H1 (cell line): ENCODE measurements around the gene TRIP11. TPM values are rescaled to one million over a fixed set of nuclear protein-coding genes. Genes with fewer than 3 reads are reported as not detected.

Experiments
- CTCF ChIA-PET: fragments of 300-600 bp; sonication (Branson Sonifier 250); formaldehyde crosslinking; loops from one replicate; lab custom pipeline; 2021; ENCODE audit not compliant: partially characterized antibody; lab: Charles Lee
- POLR2A ChIA-PET: fragments of 300-600 bp; sonication (Branson Sonifier 250); formaldehyde crosslinking; loops from one replicate; lab custom pipeline; 2021; ENCODE audit warnings: inconsistent platforms; ENCODE audit not compliant: partially characterized antibody; lab: Charles Lee
- DNase-seq, 2 experiments: peaks; one replicate each; pipeline versions ENCODE4 v3.0.0 to v3.0.0-alpha.2; 2010 to 2022; ENCODE audit warnings: low spot score in 2 of 2, low read depth in 1 of 2, mixed read lengths in 1 of 2
- FAIRE-seq: peaks from 2 replicates; lab custom pipeline; 2011; peaks lifted over from hg19 to GRCh38; lab: Jason Lieb, UNC
- H2AFZ ChIP-seq: 2 replicates; pipeline ENCODE4 v1.8.1; 2012; ENCODE audit warnings: low read length, inconsistent platforms
- H2AK5ac ChIP-seq: 2 replicates; pipeline ENCODE4 v1.6.1; 2013; ENCODE audit warnings: low read depth, low read length
- H2BK120ac ChIP-seq: replicated peaks from 2 replicates; pipeline ENCODE3; 2013; ENCODE audit warnings: low read depth, low read length, inconsistent platforms
- H2BK12ac ChIP-seq: 2 replicates; pipeline ENCODE4 v1.6.1; 2013; ENCODE audit warnings: low read depth, low read length
- H2BK15ac ChIP-seq: 2 replicates; pipeline ENCODE4 v1.6.1; 2013; ENCODE audit warnings: low read length
- H2BK20ac ChIP-seq: 2 replicates; pipeline ENCODE4 v1.6.1; 2013; ENCODE audit warnings: low read length
- H2BK5ac ChIP-seq: 2 replicates; pipeline ENCODE4 v1.6.1; 2013; ENCODE audit warnings: low read depth, low read length
- H3K14ac ChIP-seq: 2 replicates; pipeline ENCODE4 v1.6.1; 2013; ENCODE audit warnings: inconsistent platforms; ENCODE audit not compliant: insufficient read length
- H3K18ac ChIP-seq: 2 replicates; pipeline ENCODE4 v1.6.1; 2013; ENCODE audit warnings: low read length; ENCODE audit errors: extremely low read depth
- H3K23ac ChIP-seq: 2 replicates; pipeline ENCODE4 v1.6.1; 2013; ENCODE audit warnings: inconsistent platforms; ENCODE audit not compliant: insufficient read length
- H3K23me2 ChIP-seq: 2 replicates; pipeline ENCODE4 v1.6.1; 2013; ENCODE audit warnings: low read depth, low read length
- H3K27ac ChIP-seq: 2 replicates; pipeline ENCODE4 v1.6.1; 2011; ENCODE audit warnings: low read depth, low read length, inconsistent platforms
- H3K27me3 ChIP-seq, 4 experiments: replicated peaks in 1 of 4; 1 replicate in 1 of 4; 2 replicates in 3 of 4; pipeline versions ENCODE4 v1.6.1 to v1.8.1; 2011 to 2013; ENCODE audit warnings: low read length in 3 of 4, mild to moderate bottlenecking in 3 of 4, inconsistent platforms in 2 of 4, mixed read lengths in 2 of 4, moderate library complexity in 1 of 4; ENCODE audit not compliant: control insufficient read depth in 3 of 4, insufficient read depth in 3 of 4; ENCODE audit errors: extremely low read depth in 1 of 4
- H3K36me3 ChIP-seq, 4 experiments: 2 replicates each; pipeline versions ENCODE4 v1.6.1 to v1.8.1; 2011 to 2013; ENCODE audit warnings: mild to moderate bottlenecking in 4 of 4, low read length in 3 of 4, moderate library complexity in 2 of 4, control low read depth in 1 of 4, inconsistent platforms in 1 of 4; ENCODE audit not compliant: insufficient read depth in 4 of 4, control insufficient read depth in 2 of 4
- H3K4ac ChIP-seq: replicated peaks from 2 replicates; pipeline ENCODE3; 2013; ENCODE audit warnings: low read length, low read depth, mixed read lengths, inconsistent platforms; ENCODE audit not compliant: insufficient read length
- H3K4me1 ChIP-seq, 4 experiments: replicated peaks in 1 of 4; 1 replicate in 1 of 4; 2 replicates in 3 of 4; pipeline versions ENCODE4 v1.6.1 to v1.8.1; 2011 to 2013; ENCODE audit warnings: low read length in 3 of 4, inconsistent platforms in 2 of 4, mixed read lengths in 1 of 4; ENCODE audit not compliant: insufficient read depth in 4 of 4, control insufficient read depth in 3 of 4
- H3K4me2 ChIP-seq, 2 experiments: 2 replicates each; pipeline versions ENCODE4 v1.6.1 to v1.8.1; 2011 to 2013; ENCODE audit warnings: low read depth in 2 of 2, low read length in 2 of 2, control low read depth in 1 of 2, inconsistent platforms in 1 of 2, mild to moderate bottlenecking in 1 of 2; ENCODE audit not compliant: insufficient read depth in 1 of 2
- H3K4me3 ChIP-seq, 4 experiments: fragments of 200-600, 300-600 bp in 1 of 4; sonication (generic), shearing (Covaris generic), sonication (Bioruptor Twin) in 1 of 4; 2 replicates each; pipeline versions ENCODE4 v1.5.1 to v1.8.1; 2011 to 2016; ENCODE audit warnings: low read length in 4 of 4, low read depth in 3 of 4, control low read depth in 2 of 4, inconsistent platforms in 2 of 4, mild to moderate bottlenecking in 2 of 4, mixed read lengths in 1 of 4, moderate library complexity in 1 of 4; ENCODE audit not compliant: insufficient read depth in 2 of 4; ENCODE audit errors: extremely low read depth in 1 of 4
- H3K56ac ChIP-seq: replicated peaks from 2 replicates; pipeline ENCODE3; 2013; ENCODE audit warnings: low read depth, mild to moderate bottlenecking, mixed read lengths, low read length, inconsistent platforms; ENCODE audit not compliant: insufficient read length
- H3K79me1 ChIP-seq: 2 replicates; pipeline ENCODE4 v1.6.1; 2013; ENCODE audit warnings: low read depth, low read length, control low read depth
- H3K79me2 ChIP-seq, 2 experiments: 2 replicates each; pipeline versions ENCODE4 v1.6.1 to v1.8.1; 2012 to 2013; ENCODE audit warnings: low read length in 2 of 2, mild to moderate bottlenecking in 2 of 2, inconsistent platforms in 1 of 2; ENCODE audit not compliant: insufficient read depth in 2 of 2, control insufficient read depth in 1 of 2
- H3K9ac ChIP-seq, 4 experiments: replicated peaks in 1 of 4; 1 replicate in 1 of 4; 2 replicates in 3 of 4; pipeline versions ENCODE4 v1.6.1 to v1.8.1; 2011 to 2013; ENCODE audit warnings: low read depth in 3 of 4, low read length in 3 of 4, control low read depth in 2 of 4, mild to moderate bottlenecking in 2 of 4, moderate library complexity in 2 of 4, inconsistent platforms in 1 of 4; ENCODE audit errors: extremely low read depth in 1 of 4
- H3K9me3 ChIP-seq, 2 experiments: 2 replicates each; pipeline versions ENCODE4 v1.6.1 to v1.8.1; 2012 to 2013; ENCODE audit warnings: mild to moderate bottlenecking in 2 of 2, moderate library complexity in 2 of 2, control low read depth in 1 of 2, inconsistent platforms in 1 of 2, low read depth in 1 of 2, low read length in 1 of 2, mixed read lengths in 1 of 2; ENCODE audit not compliant: insufficient read depth in 2 of 2
- H4K20me1 ChIP-seq, 2 experiments: replicated peaks in 1 of 2; 2 replicates each; pipeline versions ENCODE3 to v1.8.1; 2011 to 2013; ENCODE audit warnings: inconsistent platforms in 2 of 2, low read length in 2 of 2, mild to moderate bottlenecking in 1 of 2; ENCODE audit not compliant: insufficient read depth in 2 of 2, control insufficient read depth in 1 of 2
- H4K5ac ChIP-seq: 2 replicates; pipeline ENCODE4 v1.6.1; 2013; ENCODE audit warnings: low read length, low read depth, mixed read lengths, inconsistent platforms; ENCODE audit not compliant: insufficient read length
- H4K8ac ChIP-seq: 2 replicates; pipeline ENCODE4 v1.8.0; 2013; ENCODE audit warnings: mild to moderate bottlenecking, moderate library complexity, low read length, inconsistent platforms; ENCODE audit not compliant: insufficient read depth; ENCODE audit errors: extremely low read depth
- H4K91ac ChIP-seq: replicated peaks from 2 replicates; pipeline ENCODE3; 2013; ENCODE audit warnings: low read length, mixed read lengths, inconsistent platforms; ENCODE audit not compliant: insufficient read length
- BCL11A ChIP-seq, 2 experiments: IDR thresholded peaks; one replicate each; pipeline ENCODE4 v1.6.1; 2011; ENCODE audit warnings: low read depth in 2 of 2, low read length in 2 of 2, mild to moderate bottlenecking in 2 of 2
- CBX8 ChIP-seq: fragments of 300-800, 300-1000 bp; sonication (generic); IDR thresholded peaks from 2 replicates; pipeline ENCODE4 v1.7.1; 2016; ENCODE audit warnings: low read depth, low read length, borderline replicate concordance
- CHD2 ChIP-seq: IDR thresholded peaks from 2 replicates; pipeline ENCODE4 v1.6.1; 2012; ENCODE audit warnings: low read length, improper control_type of control experiment
- CTCF ChIP-seq, 3 experiments: IDR thresholded peaks; 1 replicate in 2 of 3; 2 replicates in 1 of 3; pipeline versions ENCODE4 v1.5.1 to v1.6.1; 2011; ENCODE audit warnings: low read length in 3 of 3, mild to moderate bottlenecking in 3 of 3, inconsistent platforms in 2 of 3, low read depth in 1 of 3, moderate library complexity in 1 of 3; ENCODE audit not compliant: insufficient read depth in 1 of 3; ENCODE audit errors: control extremely low read depth in 1 of 3
- E2F6 ChIP-seq: IDR thresholded peaks from 2 replicates; pipeline ENCODE4 v1.6.1; 2012; ENCODE audit warnings: inconsistent platforms
- EGR1 ChIP-seq: IDR thresholded peaks from 2 replicates; pipeline ENCODE4 v1.6.1; 2011; ENCODE audit warnings: low read depth, low read length, borderline replicate concordance
- KDM1A ChIP-seq: fragments of 200-600, 300-600 bp; sonication (generic); IDR thresholded peaks from 2 replicates; pipeline ENCODE4 v1.7.1; 2016; ENCODE audit warnings: mild to moderate bottlenecking, low read length, borderline replicate concordance
- RAD21 ChIP-seq, 2 experiments: IDR thresholded peaks in 1 of 2; conservative IDR thresholded peaks in 1 of 2; 2 replicates each; pipeline ENCODE4 v1.6.1; 2011; ENCODE audit warnings: low read depth in 2 of 2, low read length in 2 of 2, improper control_type of control experiment in 1 of 2, inconsistent platforms in 1 of 2, mild to moderate bottlenecking in 1 of 2, moderate library complexity in 1 of 2
- RXRA ChIP-seq: IDR thresholded peaks from 2 replicates; pipeline ENCODE4 v1.6.1; 2011; ENCODE audit warnings: low read depth, mild to moderate bottlenecking, low read length, moderate library complexity; ENCODE audit not compliant: insufficient read depth
- SIX5 ChIP-seq: IDR thresholded peaks from 2 replicates; pipeline ENCODE4 v1.6.1; 2011; ENCODE audit warnings: mild to moderate bottlenecking, low read depth, low read length
- SP2 ChIP-seq: IDR thresholded peaks from 2 replicates; pipeline ENCODE4 v1.6.1; 2012; ENCODE audit warnings: mild to moderate bottlenecking, low read length, inconsistent platforms
- SP4 ChIP-seq: IDR thresholded peaks from 2 replicates; pipeline ENCODE4 v1.6.1; 2012; ENCODE audit warnings: low read length, inconsistent platforms
- polyA plus RNA-seq, 7 experiments: library from polyadenylated mRNA; depleted of rRNA in 3 of 7; stranded (reverse) in 5 of 7; unstranded in 2 of 7; fragments of >200 nt in 5 of 7; fragments of 200-250 nt in 2 of 7; gene quantifications; 1 replicate in 5 of 7; 2 replicates in 1 of 7; 4 replicates in 1 of 7; pipeline versions ENCODE4 v1.2.1 to v1.2.3, GENCODE V29; 2011 to 2013; ENCODE audit warnings: missing spikeins in 2 of 7, mixed read lengths in 2 of 7
- total RNA-seq: library from RNA; stranded (reverse); fragmentation: NEBNext Ultra II Directional; extraction: Animal tissue kit (Norgen Biotek cat#: 25700); gene quantifications from 2 replicates; pipeline ENCODE4 v1.2.1, GENCODE V29; 2021

Gene TRIP11
- total and polyA plus RNA-seq, 2 of the 8 experiments (the other 6 are each of a cell fraction or from before 2014, with no cell fraction given), result 3.3 to 30.4 TPM

- Histone ChIP-seq H3K9me3 (no peaks in the 10 kb centered on the region), H3K27ac (no peak overlapping the region), H3K36me3 (peaks cover 0 to 27% (median 8%) of the 10 kb centered on the region in 4 experiments; a peak in 3 of 8 replicates), H3K23me2 (no peaks in the 10 kb centered on the region), H2BK120ac (no peak overlapping the region), H2BK15ac (no peak overlapping the region), H2BK20ac (no peak overlapping the region), H3K4me1 (no peaks in the 10 kb centered on the region), H3K79me1 (no peaks in the 10 kb centered on the region), H4K8ac (no peak overlapping the region), H2BK5ac (no peak overlapping the region), H3K4me3 (no peak overlapping the region), H3K4me2 (no peak overlapping the region), H4K5ac (no peak overlapping the region), H3K79me2 (no peaks in the 10 kb centered on the region), H2BK12ac (no peak overlapping the region), H2AFZ (no peak overlapping the region), H3K27me3 (no peaks in the 10 kb centered on the region), H3K14ac (no peak overlapping the region), H3K9ac (no peak overlapping the region), H4K20me1 (no peaks in the 10 kb centered on the region), H4K91ac (no peak overlapping the region), H3K56ac (no peak overlapping the region), H2AK5ac (no peak overlapping the region), H3K23ac (no peak overlapping the region), H3K18ac (no peak overlapping the region), H3K4ac (no peak overlapping the region)
- FAIRE-seq (no peak), DNase-seq (no peak)
- POLR2A ChIA-PET, result interaction anchor here (1.1 to 1.2 kb wide), 2 partner anchors 12 to 489 kb away, joined by 3 read pairs; no protein-coding TSS in a partner anchor
- CTCF ChIA-PET, result interaction anchor here (0.6 to 2.3 kb wide), 34 partner anchors 9 to 672 kb away, joined by 3 to 23 read pairs (median 4); partner anchors contain the start of genes FBLN5 and TC2N
- TF ChIP-seq CBX8 (no peak), EGR1 (no peak), BCL11A (IDR thresholded peaks at IDR 0.05; ENCODE audit: low read depth in 2 of 2, low read length in 2 of 2) (no peak), KDM1A (no peak), SIX5 (no peak), RXRA (no peak), CTCF (IDR thresholded peaks at IDR 0.05; ENCODE audit: control extremely low read depth in 1 of 3, insufficient read depth in 1 of 3, low read depth in 1 of 3, low read length in 3 of 3) (no peak), SP4 (no peak), SP2 (no peak), E2F6 (no peak), RAD21 (IDR thresholded peaks at IDR 0.05 in 1 of 2, conservative IDR thresholded peaks at IDR 0.05 in 1 of 2; ENCODE audit: low read depth in 2 of 2, low read length in 2 of 2) (no peak), CHD2 (no peak)
Measured at GRCh38 chr14:91997492-91997891, 42.4 kb downstream of the TRIP11 start.
